Astrocyte (in vitro differentiated cells and primary cell): ENCODE results near the gene OPCML. TPM values are rescaled to one million over a fixed set of nuclear protein-coding genes. Genes with fewer than 3 reads are reported as not detected.

Experiments used
- DNase-seq: peaks from one replicate; pipeline ENCODE4 v3.0.0-alpha.2; 2010; ENCODE audit warnings: low read depth
- FAIRE-seq: peaks from 2 replicates; lab custom pipeline; 2011; peaks lifted over from hg19 to GRCh38; lab: Jason Lieb, UNC
- H2AFZ ChIP-seq: 2 replicates; pipeline ENCODE4 v1.6.0; 2012; ENCODE audit warnings: low read depth, low read length, inconsistent platforms
- H3K27ac ChIP-seq: 2 replicates; pipeline ENCODE4 v1.5.1; 2011; ENCODE audit warnings: low read depth, low read length, inconsistent platforms
- H3K27me3 ChIP-seq: 2 replicates; pipeline ENCODE4 v1.6.0; 2011; ENCODE audit warnings: low read length, inconsistent platforms; ENCODE audit not compliant: insufficient read depth
- H3K36me3 ChIP-seq: 2 replicates; pipeline ENCODE4 v1.5.1; 2011; ENCODE audit warnings: low read length, inconsistent platforms; ENCODE audit not compliant: insufficient read depth
- H3K4me1 ChIP-seq: 2 replicates; pipeline ENCODE4 v1.5.1; 2011; ENCODE audit warnings: low read length, inconsistent platforms; ENCODE audit not compliant: insufficient read depth
- H3K4me2 ChIP-seq: 2 replicates; pipeline ENCODE4 v1.6.0; 2012; ENCODE audit warnings: low read length, inconsistent platforms
- H3K4me3 ChIP-seq: 2 replicates; pipeline ENCODE4 v1.5.1; 2011; ENCODE audit warnings: low read depth, mild to moderate bottlenecking, low read length, inconsistent platforms; ENCODE audit not compliant: insufficient read depth
- H3K79me2 ChIP-seq: 2 replicates; pipeline ENCODE4 v1.6.0; 2012; ENCODE audit warnings: mild to moderate bottlenecking, low read length, inconsistent platforms; ENCODE audit not compliant: insufficient read depth
- H3K9ac ChIP-seq: 2 replicates; pipeline ENCODE4 v1.6.0; 2012; ENCODE audit warnings: mild to moderate bottlenecking, low read length, inconsistent platforms
- H3K9me3 ChIP-seq: 2 replicates; pipeline ENCODE4 v1.5.1; 2012; ENCODE audit warnings: low read depth, mild to moderate bottlenecking, low read length, inconsistent platforms; ENCODE audit not compliant: insufficient read depth
- H4K20me1 ChIP-seq: 2 replicates; pipeline ENCODE4 v1.6.0; 2012; ENCODE audit warnings: low read length, inconsistent platforms; ENCODE audit not compliant: insufficient read depth
- H3K27ac Mint-ChIP-seq: one replicate; pipeline ENCODE4 v1.8.0; 2021; ENCODE audit warnings: mild to moderate bottlenecking, mixed read lengths; ENCODE audit not compliant: unreplicated experiment
- H3K27me3 Mint-ChIP-seq: one replicate; pipeline ENCODE4 v1.8.0; 2021; ENCODE audit warnings: low read depth, mixed read lengths; ENCODE audit not compliant: unreplicated experiment
- H3K36me3 Mint-ChIP-seq: one replicate; pipeline ENCODE4 v1.8.0; 2021; ENCODE audit warnings: low read depth, mixed read lengths; ENCODE audit not compliant: unreplicated experiment
- H3K4me1 Mint-ChIP-seq: one replicate; pipeline ENCODE4 v1.8.0; 2021; ENCODE audit warnings: low read depth, mixed read lengths; ENCODE audit not compliant: unreplicated experiment
- H3K4me3 Mint-ChIP-seq: one replicate; pipeline ENCODE4 v1.8.0; 2021; ENCODE audit warnings: mild to moderate bottlenecking, moderate library complexity, mixed read lengths; ENCODE audit not compliant: unreplicated experiment
- H3K9me3 Mint-ChIP-seq: one replicate; pipeline ENCODE4 v1.8.0; 2021; ENCODE audit warnings: mild to moderate bottlenecking, mixed read lengths; ENCODE audit not compliant: unreplicated experiment
- EZH2 ChIP-seq: IDR thresholded peaks from 2 replicates; pipeline ENCODE4 v1.6.1; 2012; ENCODE audit warnings: mild to moderate bottlenecking, low read length, inconsistent platforms; ENCODE audit not compliant: insufficient read depth
- total RNA-seq: library from RNA; stranded (reverse); gene quantifications from 2 replicates; pipeline ENCODE4 v1.2.1, GENCODE V29; 2021
- TF ChIP-seq, protein P1 (sequence below): IDR thresholded peaks from 2 replicates; pipeline ENCODE4 v1.5.1; 2011; ENCODE audit warnings: low read depth, mild to moderate bottlenecking, inconsistent platforms, low read length, moderate library complexity; ENCODE audit not compliant: insufficient read depth

OPCML gene
- total RNA-seq, 1 donor from 2014 or later = 7.9 TPM

DNA sequence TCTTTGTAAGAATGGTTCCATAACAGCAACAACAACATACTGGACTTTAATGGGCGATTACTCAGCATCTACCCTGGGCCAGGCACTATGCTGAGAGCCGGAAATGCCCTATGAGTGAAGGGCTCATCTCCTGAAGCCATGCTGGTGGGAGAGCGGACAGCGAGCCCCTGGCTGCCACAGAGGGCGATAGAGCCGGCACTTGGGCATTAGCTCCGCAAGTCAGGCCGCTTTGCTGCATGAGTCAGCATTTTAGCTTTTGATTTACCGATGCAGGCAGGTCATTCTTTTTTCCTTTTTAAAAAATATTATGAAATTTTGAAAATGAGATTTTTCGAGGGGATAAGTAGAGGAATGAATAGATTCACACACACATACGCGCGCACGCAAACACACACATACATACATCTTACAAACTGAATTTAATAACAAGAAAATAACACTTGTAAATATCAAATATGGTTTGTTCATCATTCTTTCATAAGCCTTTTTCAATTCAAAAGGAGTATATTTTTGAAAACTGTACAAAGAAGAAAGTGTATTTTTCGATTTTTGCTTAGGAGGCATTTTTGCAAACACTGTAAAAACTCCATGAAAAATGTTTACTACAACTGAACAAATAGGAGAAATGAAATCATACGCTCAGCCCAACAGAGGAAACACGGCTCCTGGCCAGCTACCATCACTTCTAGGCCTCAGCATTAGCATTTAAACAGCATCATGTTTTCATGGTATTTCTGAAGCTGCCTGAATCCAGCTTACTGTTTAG lies 667.3 kb downstream of the OPCML start:
- Mint-ChIP-seq H3K4me1 (peaks cover 10% of the 10 kb centered on the region), H3K4me3 (no peak overlapping the region), H3K27ac (peak overlapping the region; percentile 8), H3K9me3 (no peaks in the 10 kb centered on the region), H3K36me3 (no peaks in the 10 kb centered on the region), H3K27me3 (no peaks in the 10 kb centered on the region)
- Histone ChIP-seq H3K9me3 (no peaks in the 10 kb centered on the region), H3K4me1 (peaks cover 17% of the 10 kb centered on the region), H3K4me3 (no peak overlapping the region), H3K79me2 (no peaks in the 10 kb centered on the region), H3K27me3 (no peaks in the 10 kb centered on the region), H2AFZ (no peak overlapping the region), H3K9ac (no peak overlapping the region), H4K20me1 (no peaks in the 10 kb centered on the region), H3K27ac (no peak overlapping the region), H3K36me3 (no peaks in the 10 kb centered on the region), H3K4me2 (no peak overlapping the region)
- FAIRE-seq (no peak), DNase-seq (no peak)
- TF ChIP-seq, protein P1, sequence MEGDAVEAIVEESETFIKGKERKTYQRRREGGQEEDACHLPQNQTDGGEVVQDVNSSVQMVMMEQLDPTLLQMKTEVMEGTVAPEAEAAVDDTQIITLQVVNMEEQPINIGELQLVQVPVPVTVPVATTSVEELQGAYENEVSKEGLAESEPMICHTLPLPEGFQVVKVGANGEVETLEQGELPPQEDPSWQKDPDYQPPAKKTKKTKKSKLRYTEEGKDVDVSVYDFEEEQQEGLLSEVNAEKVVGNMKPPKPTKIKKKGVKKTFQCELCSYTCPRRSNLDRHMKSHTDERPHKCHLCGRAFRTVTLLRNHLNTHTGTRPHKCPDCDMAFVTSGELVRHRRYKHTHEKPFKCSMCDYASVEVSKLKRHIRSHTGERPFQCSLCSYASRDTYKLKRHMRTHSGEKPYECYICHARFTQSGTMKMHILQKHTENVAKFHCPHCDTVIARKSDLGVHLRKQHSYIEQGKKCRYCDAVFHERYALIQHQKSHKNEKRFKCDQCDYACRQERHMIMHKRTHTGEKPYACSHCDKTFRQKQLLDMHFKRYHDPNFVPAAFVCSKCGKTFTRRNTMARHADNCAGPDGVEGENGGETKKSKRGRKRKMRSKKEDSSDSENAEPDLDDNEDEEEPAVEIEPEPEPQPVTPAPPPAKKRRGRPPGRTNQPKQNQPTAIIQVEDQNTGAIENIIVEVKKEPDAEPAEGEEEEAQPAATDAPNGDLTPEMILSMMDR = no peak
- no peak for TF ChIP-seq EZH2

DNA sequence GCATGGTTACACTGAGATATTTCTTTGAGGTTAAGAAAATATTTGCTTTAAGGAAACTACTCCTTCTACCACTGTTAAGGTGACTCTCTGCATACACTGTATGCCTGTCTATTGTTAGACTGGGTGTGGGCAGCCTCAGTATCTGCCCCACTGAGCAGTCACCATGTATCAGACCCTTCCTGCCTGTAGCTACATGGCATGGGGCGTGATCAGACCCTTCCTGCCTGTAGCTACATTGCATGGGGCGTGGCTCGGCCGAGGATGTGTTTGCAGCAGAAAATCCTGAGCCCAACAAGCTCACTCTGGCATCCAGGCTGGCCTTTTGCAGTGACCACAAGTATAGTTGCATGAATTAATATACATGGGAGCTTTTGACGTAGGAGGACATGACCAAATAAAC lies 669.4 kb downstream of the OPCML start:
- Histone ChIP-seq H3K4me2 (no peak overlapping the region), H3K27me3 (no peaks in the 10 kb centered on the region), H3K27ac (no peak overlapping the region), H4K20me1 (no peaks in the 10 kb centered on the region), H3K9ac (no peak overlapping the region), H3K36me3 (no peaks in the 10 kb centered on the region), H2AFZ (no peak overlapping the region), H3K79me2 (no peaks in the 10 kb centered on the region), H3K9me3 (no peaks in the 10 kb centered on the region), H3K4me1 (peaks cover 15% of the 10 kb centered on the region), H3K4me3 (no peak overlapping the region)
- no peaks in the 10 kb centered on the region for H3K27me3 Mint-ChIP-seq
- no peaks in the 10 kb centered on the region for H3K9me3 Mint-ChIP-seq
- no peak overlapping the region for H3K4me3 Mint-ChIP-seq
- no peaks in the 10 kb centered on the region for H3K36me3 Mint-ChIP-seq
- peaks cover 15% of the 10 kb centered on the region for H3K4me1 Mint-ChIP-seq
- FAIRE-seq (no peak), DNase-seq (peak; percentile 39)
- no peak overlapping the region for H3K27ac Mint-ChIP-seq
- no peak for TF ChIP-seq EZH2

DNA sequence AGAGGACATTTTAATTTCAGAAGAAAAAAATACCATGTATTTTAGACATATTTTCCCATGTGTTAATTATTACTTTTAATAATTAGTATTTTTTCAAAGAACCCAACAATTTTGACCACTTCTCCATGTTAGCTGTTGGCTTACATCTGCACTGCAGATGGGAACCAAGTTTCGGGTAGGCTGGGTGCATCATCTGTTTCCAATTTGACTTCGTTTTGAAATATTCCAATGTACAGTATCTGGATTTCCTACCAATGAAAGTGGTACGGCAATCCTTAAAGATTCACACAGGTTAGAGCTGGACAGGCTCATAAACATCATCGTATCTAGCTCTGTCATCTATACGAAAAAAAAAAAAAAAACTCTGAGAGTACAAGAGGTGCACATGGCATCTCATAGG lies 670.2 kb downstream of the OPCML start:
- Mint-ChIP-seq H3K4me3 (no peak overlapping the region), H3K4me1 (peaks cover 16% of the 10 kb centered on the region), H3K36me3 (no peaks in the 10 kb centered on the region), H3K27me3 (no peaks in the 10 kb centered on the region), H3K27ac (no peak overlapping the region), H3K9me3 (no peaks in the 10 kb centered on the region)
- FAIRE-seq = no peak
- Histone ChIP-seq H3K4me1 (peaks cover 7% of the 10 kb centered on the region), H4K20me1 (no peaks in the 10 kb centered on the region), H3K4me2 (no peak overlapping the region), H3K36me3 (no peaks in the 10 kb centered on the region), H3K9me3 (no peaks in the 10 kb centered on the region), H3K79me2 (no peaks in the 10 kb centered on the region), H3K9ac (no peak overlapping the region), H3K4me3 (no peak overlapping the region), H2AFZ (no peak overlapping the region), H3K27me3 (no peaks in the 10 kb centered on the region), H3K27ac (no peak overlapping the region)
- no peak for DNase-seq
- TF ChIP-seq, protein P1 = no peak
- no peak for TF ChIP-seq EZH2
